ENCODE measurements around the gene RC3H2. TPM values are rescaled to one million over a fixed set of nuclear protein-coding genes. Genes with fewer than 3 reads are reported as not detected.
A peak's percentile ranks its signal among the peaks of the same experiment; 100 is the strongest.
"Not testable (repeated sequence)": the region's sequence is repeated elsewhere in the genome, so short reads cannot be mapped to it uniquely, and the experiment has no call there.

The RC3H2 gene
- total and polyA plus RNA-seq, 2 donors (not counting 1 experiment from before 2014, with no cell fraction given) = 35.7 to 43.1 TPM

DNA sequence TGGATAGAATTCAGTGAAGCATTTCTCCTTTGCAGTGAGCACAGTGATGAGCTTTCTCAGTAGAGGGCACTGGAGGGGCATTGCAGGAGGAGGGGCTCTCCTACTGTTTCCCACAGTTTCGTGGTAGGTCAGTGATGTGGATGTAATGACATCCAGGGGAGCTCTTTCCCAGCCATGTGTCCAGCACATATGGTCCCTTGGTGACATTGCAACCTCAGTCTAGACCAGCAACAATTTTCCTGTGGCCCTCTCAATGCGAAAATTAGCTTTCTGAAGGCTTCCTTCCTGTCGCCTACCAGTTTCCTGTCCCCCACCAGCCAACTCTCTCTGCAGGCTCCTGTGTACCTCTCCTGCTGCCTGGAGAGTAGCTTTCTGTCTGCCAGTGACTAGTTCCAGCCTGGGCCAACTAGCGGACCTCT, 69.8 kb downstream of the RC3H2 start:
- no peak overlapping the region for H3K4me3 ChIP-seq (replicated peaks in 1 of 4; ENCODE audit: control extremely low read depth in 1 of 4, insufficient read depth in 1 of 4, low read depth in 3 of 4, low read length in 4 of 4)
- no peaks in the 10 kb centered on the region for H3K4me1 ChIP-seq (ENCODE audit: control insufficient read depth, extremely low read depth, insufficient read depth, low read length)
- DNase-seq (ENCODE audit: low read depth in 2 of 2) = no peak
- H3K9ac ChIP-seq (ENCODE audit: insufficient read depth, low read length) = no peak overlapping the region
- no peak overlapping the region for H3K27ac ChIP-seq (ENCODE audit: insufficient read depth, low read length)
- H2AFZ ChIP-seq (ENCODE audit: low read length) = no peak overlapping the region
- TF ChIP-seq CTCF (conservative IDR thresholded peaks at IDR 0.05 in 1 of 2, IDR thresholded peaks at IDR 0.05 in 1 of 2; ENCODE audit: low read depth in 1 of 2, low read length in 2 of 2) (no peak), EZH2 (IDR thresholded peaks at IDR 0.05; ENCODE audit: low read length, missing control alignments) (no peak)
- no peaks in the 10 kb centered on the region for H3K9me3 ChIP-seq (ENCODE audit: control insufficient read depth, insufficient read depth, low read depth, low read length)
- no peaks in the 10 kb centered on the region for H4K20me1 ChIP-seq (ENCODE audit: control insufficient read depth, extremely low read depth, insufficient read depth, low read length)
- H3K4me2 ChIP-seq (ENCODE audit: extremely low read depth, insufficient read depth, low read length) = no peak overlapping the region
- no peaks in the 10 kb centered on the region for H3K36me3 ChIP-seq (ENCODE audit: control insufficient read depth, insufficient read depth, low read length)
- H3K27me3 ChIP-seq (ENCODE audit: control insufficient read depth, insufficient read depth, low read length) = no peaks in the 10 kb centered on the region
- H3K79me2 ChIP-seq (ENCODE audit: control insufficient read depth, insufficient read depth, low read length) = no peaks in the 10 kb centered on the region

DNA sequence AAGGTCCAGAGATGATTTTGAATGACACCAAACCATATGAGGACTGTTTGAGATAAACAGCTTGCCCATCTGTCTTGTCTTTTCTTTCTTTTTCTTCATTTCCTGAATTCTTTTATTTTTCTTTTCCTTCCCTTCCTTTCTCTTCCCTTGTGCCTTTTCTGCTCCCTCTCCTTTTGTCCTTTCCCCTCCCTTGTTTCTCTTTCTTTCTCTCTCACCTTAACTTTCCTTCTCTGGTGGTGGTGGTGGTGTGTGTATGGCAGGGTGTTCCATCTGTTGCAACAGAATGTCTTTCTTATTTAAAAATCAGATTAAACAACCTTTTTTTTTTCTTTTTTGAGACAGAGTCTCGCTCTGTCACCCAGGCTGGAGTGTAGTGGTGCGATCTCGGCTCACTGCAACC, 73.0 kb downstream of the RC3H2 start:
- no peaks in the 10 kb centered on the region for H3K9me3 ChIP-seq (ENCODE audit: control insufficient read depth, insufficient read depth, low read depth, low read length)
- no peak overlapping the region for H3K4me3 ChIP-seq (replicated peaks in 1 of 4; ENCODE audit: control extremely low read depth in 1 of 4, insufficient read depth in 1 of 4, low read depth in 3 of 4, low read length in 4 of 4)
- DNase-seq (ENCODE audit: low read depth in 2 of 2) = no peak
- H3K4me1 ChIP-seq (ENCODE audit: control insufficient read depth, extremely low read depth, insufficient read depth, low read length) = peaks cover under 1% of the 10 kb centered on the region
- no peaks in the 10 kb centered on the region for H3K36me3 ChIP-seq (ENCODE audit: control insufficient read depth, insufficient read depth, low read length)
- no peak for TF ChIP-seq EZH2 (IDR thresholded peaks at IDR 0.05; ENCODE audit: low read length, missing control alignments)
- no peak for TF ChIP-seq CTCF (conservative IDR thresholded peaks at IDR 0.05 in 1 of 2, IDR thresholded peaks at IDR 0.05 in 1 of 2; ENCODE audit: low read depth in 1 of 2, low read length in 2 of 2)
- H3K79me2 ChIP-seq (ENCODE audit: control insufficient read depth, insufficient read depth, low read length) = peaks cover 4% of the 10 kb centered on the region
- no peaks in the 10 kb centered on the region for H4K20me1 ChIP-seq (ENCODE audit: control insufficient read depth, extremely low read depth, insufficient read depth, low read length)
- H3K4me2 ChIP-seq (ENCODE audit: extremely low read depth, insufficient read depth, low read length) = no peak overlapping the region
- no peaks in the 10 kb centered on the region for H3K27me3 ChIP-seq (ENCODE audit: control insufficient read depth, insufficient read depth, low read length)
- no peak overlapping the region for H2AFZ ChIP-seq (ENCODE audit: low read length)
- H3K27ac ChIP-seq (ENCODE audit: insufficient read depth, low read length) = no peak overlapping the region
- no peak overlapping the region for H3K9ac ChIP-seq (ENCODE audit: insufficient read depth, low read length)

DNA sequence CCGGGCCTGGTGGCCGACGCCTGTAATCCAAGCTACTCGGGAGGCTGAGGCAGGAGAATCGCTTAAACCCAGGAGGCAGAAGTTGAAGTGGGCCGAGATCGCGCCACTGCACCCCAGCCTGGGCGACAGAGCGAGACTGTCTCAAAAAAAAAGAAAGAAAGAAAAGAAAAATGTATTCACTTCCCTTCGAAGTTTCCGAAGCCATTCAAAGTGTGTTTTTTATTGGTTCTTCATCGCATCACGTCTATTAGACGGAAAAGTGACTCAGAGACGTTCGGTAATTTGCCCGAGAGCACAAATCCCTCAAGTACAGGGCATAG, 76.2 kb downstream of the RC3H2 start:
- H3K9ac ChIP-seq (ENCODE audit: insufficient read depth, low read length) = peak overlapping the region; percentile 89
- peak overlapping the region; percentile 86 to 97 (median 90) for H3K4me3 ChIP-seq (replicated peaks in 1 of 4; ENCODE audit: control extremely low read depth in 1 of 4, insufficient read depth in 1 of 4, low read depth in 3 of 4, low read length in 4 of 4)
- not testable (repeated sequence) for DNase-seq (ENCODE audit: low read depth in 2 of 2)

More for the DNA sequence above, 76.2 kb downstream of the RC3H2 start:
- peak overlapping the region; percentile 91 for H2AFZ ChIP-seq (ENCODE audit: low read length)
- H3K27me3 ChIP-seq (ENCODE audit: control insufficient read depth, insufficient read depth, low read length); H3K4me1 ChIP-seq (ENCODE audit: control insufficient read depth, extremely low read depth, insufficient read depth, low read length); H3K9me3 ChIP-seq (ENCODE audit: control insufficient read depth, insufficient read depth, low read depth, low read length); H4K20me1 ChIP-seq (ENCODE audit: control insufficient read depth, extremely low read depth, insufficient read depth, low read length); H3K36me3 ChIP-seq (ENCODE audit: control insufficient read depth, insufficient read depth, low read length): not testable (repeated sequence)
- H3K27ac ChIP-seq (ENCODE audit: insufficient read depth, low read length) = peak overlapping the region; percentile 97
- H3K79me2 ChIP-seq (ENCODE audit: control insufficient read depth, insufficient read depth, low read length) = peaks cover 22% of the 10 kb centered on the region
- H3K4me2 ChIP-seq (ENCODE audit: extremely low read depth, insufficient read depth, low read length) = peak overlapping the region; percentile 64
